OCI-LY3 (cell line): ENCODE data around the gene DBT.
"Not testable (repeated sequence)": the region's sequence is repeated elsewhere in the genome, so short reads cannot be mapped to it uniquely, and the experiment has no call there.

Experiments used
- H2AFZ ChIP-seq: fragments of 200-600, 300-600 bp; shearing (Covaris generic); 2 replicates; pipeline ENCODE4 v1.6.0; 2014; ENCODE audit warnings: antibody characterized with exemption, low read depth, low read length
- H3K27ac ChIP-seq: fragments of 200-600, 300-600 bp; sonication (generic); 2 replicates; pipeline ENCODE4 v1.5.1; 2014; ENCODE audit warnings: mild to moderate bottlenecking, low read length, moderate library complexity, mixed read lengths
- H3K27me3 ChIP-seq: fragments of 200-600, 300-600 bp; sonication (generic); 2 replicates; pipeline ENCODE4 v1.6.1; 2014; ENCODE audit warnings: low read depth, low read length, mixed read lengths
- H3K36me3 ChIP-seq: fragments of 200-600, 300-600 bp; sonication (generic); replicated peaks from 2 replicates; pipeline ENCODE3; 2014; ENCODE audit warnings: low read depth, low read length, mixed read lengths
- H3K4me1 ChIP-seq: fragments of 300-600, 200-600 bp; sonication (generic); 2 replicates; pipeline ENCODE4 v1.6.1; 2014; ENCODE audit warnings: low read length, mixed read lengths
- H3K4me2 ChIP-seq: fragments of 200-600, 300-600 bp; sonication (generic); 2 replicates; pipeline ENCODE4 v1.6.1; 2014; ENCODE audit warnings: low read length, mixed read lengths
- H3K4me3 ChIP-seq: fragments of 300-600, 200-600 bp; sonication (generic); 2 replicates; pipeline ENCODE4 v1.5.1; 2014; ENCODE audit warnings: antibody characterized with exemption, mild to moderate bottlenecking, low read length, moderate library complexity
- H3K79me2 ChIP-seq: fragments of 300-600, 200-600 bp; shearing (Covaris generic); 2 replicates; pipeline ENCODE4 v1.6.1; 2014; ENCODE audit warnings: mild to moderate bottlenecking, low read length, mixed read lengths
- H3K9ac ChIP-seq: fragments of 300-600, 200-600 bp; shearing (Covaris generic); 2 replicates; pipeline ENCODE4 v1.6.0; 2014; ENCODE audit warnings: mild to moderate bottlenecking, low read length, moderate library complexity
- H3K9me3 ChIP-seq: fragments of 200-600, 300-600 bp; shearing (Covaris generic); 2 replicates; pipeline ENCODE4 v1.6.1; 2014; ENCODE audit warnings: low read length, mixed read lengths; ENCODE audit not compliant: insufficient read depth
- H4K20me1 ChIP-seq: fragments of 200-600, 300-600 bp; sonication (generic); 2 replicates; pipeline ENCODE4 v1.6.1; 2016; ENCODE audit warnings: low read length, mixed read lengths; ENCODE audit not compliant: insufficient read depth
- EZH2phosphoT487 ChIP-seq: fragments of 200-600 bp; shearing (Covaris generic); IDR thresholded peaks from 2 replicates; pipeline ENCODE4 v1.6.1; 2018; ENCODE audit warnings: antibody characterized with exemption, mixed run types, low read depth
- TF ChIP-seq, protein P1 (sequence below): fragments of 200-600, 300-600 bp; sonication (generic); IDR thresholded peaks from 2 replicates; pipeline ENCODE4 v1.5.1; 2014; ENCODE audit warnings: antibody characterized with exemption, low read length, low read depth

Gene DBT

DNA sequence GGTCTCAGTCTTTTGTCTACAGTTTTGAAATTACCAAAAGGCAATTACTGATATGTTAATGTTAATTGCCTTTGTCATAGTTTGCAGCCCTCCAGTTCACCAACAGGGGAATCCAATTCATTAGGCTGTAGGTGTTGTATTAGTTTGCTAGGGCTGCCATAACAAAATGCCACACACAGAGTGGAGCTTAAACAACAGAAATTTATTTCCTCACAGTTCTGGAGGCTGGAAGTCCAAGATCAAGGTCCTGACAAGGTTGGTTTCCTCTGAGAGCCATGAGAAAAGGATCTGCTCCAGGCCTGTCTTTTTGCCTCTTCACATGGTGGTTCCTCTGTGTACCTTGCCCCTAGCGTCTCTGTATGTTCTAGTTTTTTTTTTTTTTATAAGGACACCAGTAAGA lies 17.6 kb upstream of the DBT start:
- peaks cover 20% of the 10 kb centered on the region for H3K36me3 ChIP-seq
- H3K4me2 ChIP-seq = peak overlapping the region; percentile 84
- H3K79me2 ChIP-seq = peaks cover 24% of the 10 kb centered on the region
- H3K27ac ChIP-seq = no peak overlapping the region
- TF ChIP-seq, protein P1, sequence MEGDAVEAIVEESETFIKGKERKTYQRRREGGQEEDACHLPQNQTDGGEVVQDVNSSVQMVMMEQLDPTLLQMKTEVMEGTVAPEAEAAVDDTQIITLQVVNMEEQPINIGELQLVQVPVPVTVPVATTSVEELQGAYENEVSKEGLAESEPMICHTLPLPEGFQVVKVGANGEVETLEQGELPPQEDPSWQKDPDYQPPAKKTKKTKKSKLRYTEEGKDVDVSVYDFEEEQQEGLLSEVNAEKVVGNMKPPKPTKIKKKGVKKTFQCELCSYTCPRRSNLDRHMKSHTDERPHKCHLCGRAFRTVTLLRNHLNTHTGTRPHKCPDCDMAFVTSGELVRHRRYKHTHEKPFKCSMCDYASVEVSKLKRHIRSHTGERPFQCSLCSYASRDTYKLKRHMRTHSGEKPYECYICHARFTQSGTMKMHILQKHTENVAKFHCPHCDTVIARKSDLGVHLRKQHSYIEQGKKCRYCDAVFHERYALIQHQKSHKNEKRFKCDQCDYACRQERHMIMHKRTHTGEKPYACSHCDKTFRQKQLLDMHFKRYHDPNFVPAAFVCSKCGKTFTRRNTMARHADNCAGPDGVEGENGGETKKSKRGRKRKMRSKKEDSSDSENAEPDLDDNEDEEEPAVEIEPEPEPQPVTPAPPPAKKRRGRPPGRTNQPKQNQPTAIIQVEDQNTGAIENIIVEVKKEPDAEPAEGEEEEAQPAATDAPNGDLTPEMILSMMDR = no peak
- TF ChIP-seq EZH2phosphoT487 = no peak
- no peak overlapping the region for H2AFZ ChIP-seq
- H3K9me3 ChIP-seq = no peaks in the 10 kb centered on the region
- peak overlapping the region; percentile 98; the same call in 1 of the 2 replicates for H3K9ac ChIP-seq
- H3K27me3 ChIP-seq = no peaks in the 10 kb centered on the region
- no peaks in the 10 kb centered on the region for H4K20me1 ChIP-seq
- H3K4me1 ChIP-seq = peaks cover 6% of the 10 kb centered on the region
- H3K4me3 ChIP-seq = peak overlapping the region; percentile 97

DNA sequence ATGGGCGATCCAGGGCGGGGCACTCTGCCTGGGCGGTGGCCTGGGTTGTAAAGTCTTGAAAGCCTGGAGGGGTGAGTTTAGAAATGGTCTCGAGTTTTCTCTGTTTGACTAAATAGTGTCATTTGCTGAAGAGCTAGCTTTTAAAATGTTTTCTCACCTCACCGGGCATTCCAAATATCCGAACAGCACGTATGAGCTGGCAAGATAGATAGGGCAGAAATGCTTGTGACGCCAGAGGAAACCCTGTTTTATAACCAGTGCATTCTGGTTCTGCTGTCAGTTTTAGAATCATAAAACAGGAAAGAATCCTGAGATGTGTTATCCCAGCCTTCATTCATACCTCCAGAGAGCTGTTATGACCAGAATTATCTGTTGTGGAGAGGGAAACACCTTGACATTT lies 17.1 kb upstream of the DBT start:
- Histone ChIP-seq H3K4me1 (peaks cover 6% of the 10 kb centered on the region), H3K27me3 (no peaks in the 10 kb centered on the region), H4K20me1 (no peaks in the 10 kb centered on the region), H3K36me3 (peaks cover 16% of the 10 kb centered on the region), H3K4me3 (peak overlapping the region; percentile 97), H3K9ac (peak overlapping the region; percentile 98), H3K27ac (peak overlapping the region; percentile 73), H3K79me2 (peaks cover 24% of the 10 kb centered on the region), H2AFZ (no peak overlapping the region), H3K9me3 (no peaks in the 10 kb centered on the region), H3K4me2 (peak overlapping the region; percentile 84)
- no peak for TF ChIP-seq EZH2phosphoT487
- TF ChIP-seq, protein P1 = no peak

GRCh38 chr1:100265931-100266740 lies 16.5 kb upstream of the DBT start, which contains the start of gene RTCA:
RTCA (plus strand) TSS chr1:100266216; CDS start chr1:100266376, 160 bp downstream.
- H3K4me3 ChIP-seq = peak within 1 kb of the TSS; percentile 97
- peak within 1 kb of the TSS; percentile 84 for H3K4me2 ChIP-seq
- H3K9ac ChIP-seq = peak within 1 kb of the TSS; percentile 98
- H3K27me3 ChIP-seq = no peaks in the 10 kb centered on the region
- peak within 1 kb of the TSS; percentile 86 for H2AFZ ChIP-seq
- peak within 1 kb of the TSS; percentile 73 for H3K27ac ChIP-seq
- no peaks in the 10 kb centered on the region for H4K20me1 ChIP-seq
- H3K9me3 ChIP-seq = no peaks in the 10 kb centered on the region
- TF ChIP-seq EZH2phosphoT487 = no peak
- TF ChIP-seq, protein P1 = no peak
- peaks cover 14% of the 10 kb centered on the region for H3K36me3 ChIP-seq
- H3K79me2 ChIP-seq = peaks cover 24% of the 10 kb centered on the region
- peaks cover 6% of the 10 kb centered on the region for H3K4me1 ChIP-seq

DNA sequence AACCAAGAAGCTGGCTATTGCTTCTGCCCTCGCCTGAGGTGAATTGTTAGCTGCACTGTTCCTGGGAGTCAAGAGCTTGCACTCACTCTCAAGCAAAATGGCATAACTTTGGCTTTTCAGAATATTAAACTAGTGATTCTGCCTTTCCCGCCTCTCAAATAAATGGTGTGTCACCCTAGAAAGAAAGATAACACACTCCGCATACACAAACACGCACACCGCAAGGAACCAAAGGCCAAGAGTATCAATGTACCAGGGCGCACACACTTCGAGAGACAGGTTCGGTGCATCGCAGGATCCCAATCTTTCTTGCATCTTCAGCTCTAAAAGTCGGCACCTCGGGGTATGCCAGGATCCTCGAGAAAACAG lies 15.9 kb upstream of the DBT start:
- Histone ChIP-seq H3K9ac (peak overlapping the region; percentile 98), H3K9me3 (no peaks in the 10 kb centered on the region), H3K27ac (0 out of 2 replicates have a peak overlapping the region, but pooled peaks have one; percentile 3), H3K36me3 (peaks cover 13% of the 10 kb centered on the region), H3K4me2 (peak overlapping the region; percentile 71), H2AFZ (peak overlapping the region; percentile 83), H3K27me3 (no peaks in the 10 kb centered on the region), H3K4me3 (peak overlapping the region; percentile 97), H3K4me1 (peaks cover 6% of the 10 kb centered on the region), H4K20me1 (no peaks in the 10 kb centered on the region), H3K79me2 (peaks cover 24% of the 10 kb centered on the region)
- TF ChIP-seq, protein P1 = no peak
- TF ChIP-seq EZH2phosphoT487 = no peak

DNA sequence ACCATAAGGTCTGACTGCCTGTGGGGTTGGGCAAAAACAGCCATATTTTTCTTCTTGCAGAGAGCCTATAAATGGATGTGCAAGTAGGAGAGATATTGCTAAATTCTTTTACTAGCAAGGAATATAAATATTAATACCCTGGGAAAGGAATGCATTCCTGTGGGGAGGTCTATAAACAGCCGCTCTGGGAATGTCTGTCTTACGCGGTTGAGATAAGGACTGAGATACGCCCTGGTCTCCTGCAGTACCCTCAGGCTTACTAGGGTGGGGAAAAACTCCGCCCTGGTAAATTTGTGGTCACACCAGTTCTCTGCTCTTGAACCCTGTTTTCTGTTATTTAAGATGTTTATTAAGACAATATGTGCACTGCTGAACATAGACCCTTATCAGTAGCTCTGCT lies 14.4 kb upstream of the DBT start:
- H2AFZ ChIP-seq, H3K4me1 ChIP-seq, H3K4me2 ChIP-seq: not testable (repeated sequence)

More for the DNA sequence above, 14.4 kb upstream of the DBT start:
- not testable (repeated sequence) for H3K27ac ChIP-seq, H3K27me3 ChIP-seq, H3K4me3 ChIP-seq, H4K20me1 ChIP-seq, H3K9me3 ChIP-seq, H3K9ac ChIP-seq
- Histone ChIP-seq H3K79me2 (peaks cover 24% of the 10 kb centered on the region), H3K36me3 (peaks cover 10% of the 10 kb centered on the region)
